ENCODE data around the gene KAT7.

The KAT7 gene

DNA sequence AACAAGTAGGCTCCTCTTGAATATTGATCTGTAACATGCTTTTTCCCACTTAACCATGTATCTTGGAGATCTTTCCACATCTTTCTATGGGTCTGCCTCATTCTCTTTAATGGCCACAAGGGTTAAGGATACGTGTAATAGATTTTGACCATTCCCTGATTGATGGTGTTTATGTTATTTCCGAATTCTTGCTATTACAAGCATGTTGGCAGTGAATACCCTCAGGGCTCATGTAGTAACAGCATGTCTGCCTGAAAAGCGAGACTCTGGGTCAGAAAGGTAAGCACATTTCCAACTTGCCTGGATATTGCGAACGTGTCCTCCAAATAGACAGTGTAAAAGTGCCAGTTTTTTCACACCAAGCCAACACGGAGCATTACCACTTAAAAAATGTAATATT is 54.4 kb downstream of the KAT7 start:
- no peak for DNase-seq (ENCODE audit: low read depth)

DNA sequence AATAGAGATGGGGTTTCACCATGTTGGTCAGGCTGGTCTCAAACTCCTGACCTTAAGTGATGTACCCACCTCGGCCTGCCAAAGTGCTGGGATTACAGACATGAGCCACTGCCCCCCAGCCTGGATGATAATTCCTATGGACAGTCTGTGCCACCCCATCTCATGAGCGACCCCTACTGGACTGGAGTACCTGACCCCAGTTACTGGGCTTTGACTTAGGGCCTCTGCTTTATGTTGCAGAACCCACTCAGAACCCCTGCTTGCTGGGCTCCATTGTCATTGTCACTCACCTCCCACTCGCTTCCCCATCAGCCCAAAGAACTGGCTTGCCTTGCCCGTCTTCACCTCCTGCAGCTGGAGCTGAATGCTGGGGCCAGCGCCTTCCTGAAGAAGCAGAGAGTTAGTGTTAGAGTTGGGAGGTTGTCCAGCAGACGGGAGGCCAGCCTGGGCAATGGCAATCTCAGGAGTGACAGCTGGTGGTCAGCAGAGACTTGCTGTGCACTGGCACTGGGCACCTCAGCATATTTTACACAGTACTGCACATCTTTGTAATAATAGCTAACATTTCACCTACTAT is 55.4 kb downstream of the KAT7 start:
- DNase-seq (ENCODE audit: low read depth) = no peak

DNA sequence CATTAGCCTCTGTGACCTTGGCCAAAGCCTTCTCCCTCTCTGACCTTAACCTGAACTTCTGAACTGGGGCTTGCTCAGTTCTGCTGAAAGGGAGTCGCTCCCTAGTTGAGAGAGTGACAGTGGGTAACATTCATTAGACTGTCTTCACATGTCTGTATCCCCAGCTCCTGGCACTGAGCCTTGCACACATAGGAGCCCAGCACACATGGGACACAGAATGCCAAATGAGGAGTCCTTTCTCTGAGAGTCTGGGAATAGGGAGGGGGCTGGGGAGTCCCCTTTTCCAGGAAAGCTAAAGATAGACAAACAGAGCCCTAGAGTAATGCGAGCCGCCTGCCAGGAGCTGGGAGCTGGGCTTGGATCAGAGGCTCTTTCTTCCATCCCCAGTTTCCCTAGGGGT is 56.8 kb downstream of the KAT7 start:
- no peak for DNase-seq (ENCODE audit: low read depth)

- no peak for DNase-seq (ENCODE audit: low read depth)
These were observed 58.6 kb downstream of the KAT7 start for GRCh38 chr17:49846938-49847712.

DNA sequence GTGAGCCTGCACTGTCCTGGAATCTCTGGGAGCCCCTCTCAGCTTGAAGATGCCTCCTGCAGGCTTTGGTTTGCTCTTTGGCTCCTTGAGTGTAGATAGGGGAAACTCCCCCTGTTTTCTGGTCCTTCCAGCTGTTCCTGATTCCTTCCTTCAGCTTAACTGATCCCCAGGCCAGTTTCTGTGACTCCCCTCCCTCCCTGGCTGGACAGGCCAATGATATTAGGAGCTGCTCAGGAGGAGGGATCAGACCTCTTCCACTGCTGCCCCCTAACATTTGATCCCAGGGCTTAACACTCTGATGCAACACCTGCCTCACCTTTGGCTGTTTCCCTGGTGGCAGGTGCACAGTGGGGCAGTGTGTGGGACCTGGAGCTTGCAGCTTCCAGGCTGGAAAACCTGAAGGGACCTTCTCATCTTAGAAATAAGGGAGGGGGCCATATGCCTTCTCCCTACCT is 59.6 kb downstream of the KAT7 start, which contains the start of gene TAC4:
Gene TAC4, minus strand, starts transcription at position 51 of the 455 bp plus-strand sequence. CDS start 52 bp downstream, outside the sequence.
- no peak for DNase-seq (ENCODE audit: low read depth)

GRCh38 chr17:49848739-49849138 is 60.3 kb downstream of the KAT7 start:
- DNase-seq (ENCODE audit: low read depth) = no peak

- DNase-seq (ENCODE audit: low read depth) = no peak
These were observed 61.7 kb downstream of the KAT7 start for GRCh38 chr17:49850218-49850610.

GRCh38 chr17:49850772-49851386 is 62.4 kb downstream of the KAT7 start:
- no peak for DNase-seq (ENCODE audit: low read depth)

DNA sequence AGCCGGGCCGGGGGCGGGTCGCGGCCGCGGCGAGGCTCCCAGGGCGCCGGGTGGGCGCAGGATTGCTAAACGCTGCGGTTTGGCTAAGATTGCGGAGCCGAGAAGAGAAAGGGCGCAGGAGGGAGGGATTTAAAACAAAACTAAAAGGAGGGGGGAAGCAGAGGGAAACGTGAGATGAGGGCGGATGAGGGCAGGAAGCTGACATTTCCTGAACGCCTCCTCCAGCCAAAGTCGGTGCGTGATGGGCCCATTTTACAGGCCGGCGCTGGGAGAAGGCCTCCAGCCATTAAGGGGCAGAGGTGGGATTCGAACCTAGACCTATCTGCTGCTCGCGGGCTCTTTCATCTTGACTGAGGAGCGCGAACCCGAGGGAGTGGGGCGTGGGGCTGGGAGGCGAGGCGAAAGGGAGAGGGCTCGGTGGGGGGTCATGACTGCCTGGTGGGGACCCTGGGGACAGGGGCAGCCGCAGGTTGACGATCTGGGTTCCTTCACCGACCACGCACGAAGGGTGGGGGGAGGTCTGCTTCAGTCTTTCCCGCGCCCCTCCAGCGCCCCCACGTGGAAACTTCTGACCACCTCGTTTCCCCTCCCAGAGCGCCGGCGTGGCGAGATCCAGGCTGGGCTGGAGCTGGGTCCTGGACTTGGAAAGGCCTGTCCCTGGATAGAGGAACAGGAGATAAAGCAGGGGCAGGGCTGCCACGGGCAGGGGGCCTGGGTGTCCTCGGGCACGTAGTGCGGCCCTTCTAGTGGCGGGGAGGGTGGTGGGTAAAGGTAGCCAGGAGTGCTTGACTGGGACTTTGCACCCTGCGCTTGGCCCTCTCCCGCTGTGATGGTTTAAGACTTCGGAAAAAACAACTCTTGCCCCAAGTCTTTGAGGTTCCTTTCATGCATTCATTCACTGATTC is 63.2 kb downstream of the KAT7 start:
- peak; percentile 62 for DNase-seq (ENCODE audit: low read depth)

- DNase-seq (ENCODE audit: low read depth) = no peak
These were observed 65.1 kb downstream of the KAT7 start for GRCh38 chr17:49853470-49854015.

DNA sequence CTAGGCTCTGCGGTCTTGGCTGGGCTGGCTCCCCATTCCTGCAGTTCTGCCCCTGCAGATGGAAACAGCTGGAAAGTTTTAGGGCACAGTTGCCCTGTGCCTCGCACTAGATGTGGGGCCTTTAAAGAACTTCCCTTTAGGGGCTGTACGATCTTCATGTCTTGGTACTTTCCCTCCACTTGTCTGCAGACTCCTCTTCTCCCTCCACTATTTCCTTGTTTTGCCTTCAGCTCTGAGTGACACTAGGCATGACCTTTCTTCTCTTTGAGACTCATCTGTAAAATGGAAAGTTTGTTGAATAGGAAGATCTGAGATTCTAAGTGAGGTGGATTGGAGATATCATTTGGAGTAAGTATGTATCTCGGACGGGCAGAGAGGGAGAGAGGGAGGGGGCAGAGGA is 65.6 kb downstream of the KAT7 start:
- no peak for DNase-seq (ENCODE audit: low read depth)

DNA sequence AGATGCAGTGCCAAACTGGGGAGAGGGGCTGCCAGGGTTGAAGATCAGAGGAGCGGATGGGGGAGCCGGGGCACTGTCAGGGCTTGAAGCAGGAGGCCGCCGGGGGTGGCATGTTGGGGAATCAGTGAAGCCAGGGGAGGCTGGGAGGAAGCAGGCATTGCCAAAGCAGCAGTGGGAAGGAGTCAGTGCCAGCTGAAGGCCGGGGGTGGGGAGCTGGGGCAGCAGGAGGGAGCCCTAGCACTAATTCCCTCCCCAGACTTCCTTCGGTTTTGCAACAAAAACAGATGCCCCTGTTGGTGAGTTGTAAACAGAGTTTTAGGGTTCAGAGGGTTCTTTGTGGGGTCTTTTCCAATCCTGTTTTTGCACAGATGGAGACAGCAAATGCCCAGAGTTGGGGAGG is 70.3 kb downstream of the KAT7 start:
- no peak for DNase-seq (ENCODE audit: low read depth)

- DNase-seq (ENCODE audit: low read depth) = no peak
These were observed 71.8 kb downstream of the KAT7 start for GRCh38 chr17:49859991-49860953.

GRCh38 chr17:49861150-49861884 is 72.8 kb downstream of the KAT7 start:
- peak; percentile 29 for DNase-seq (ENCODE audit: low read depth)

DNA sequence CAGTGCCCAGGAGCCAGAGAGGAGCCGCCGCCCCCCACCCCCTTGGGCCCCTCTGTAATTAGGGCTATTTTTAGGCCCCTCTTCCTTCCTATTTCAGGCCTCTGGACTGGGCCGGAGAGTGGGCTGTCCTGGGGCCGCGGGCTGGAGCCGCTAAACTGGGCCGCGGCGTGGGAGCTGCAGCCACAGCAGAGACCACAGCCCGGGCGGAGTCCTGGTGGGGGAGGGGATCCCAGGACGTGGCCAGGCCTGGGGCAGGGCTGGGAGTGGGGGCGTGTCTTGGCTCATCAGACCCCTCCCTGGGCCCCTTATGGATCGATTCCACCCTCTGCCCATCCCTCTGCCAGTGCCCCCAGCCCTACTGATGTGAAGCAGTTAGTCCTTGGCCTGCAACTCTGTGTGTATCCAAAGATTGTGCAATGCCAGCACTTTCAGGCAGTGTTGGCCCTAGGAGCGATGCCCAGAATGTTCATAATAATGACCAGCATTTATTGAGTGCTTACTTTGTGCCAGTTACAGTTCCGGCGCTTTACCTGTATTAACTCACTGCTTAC is 74.4 kb downstream of the KAT7 start:
- no peak for DNase-seq (ENCODE audit: low read depth)

DNA sequence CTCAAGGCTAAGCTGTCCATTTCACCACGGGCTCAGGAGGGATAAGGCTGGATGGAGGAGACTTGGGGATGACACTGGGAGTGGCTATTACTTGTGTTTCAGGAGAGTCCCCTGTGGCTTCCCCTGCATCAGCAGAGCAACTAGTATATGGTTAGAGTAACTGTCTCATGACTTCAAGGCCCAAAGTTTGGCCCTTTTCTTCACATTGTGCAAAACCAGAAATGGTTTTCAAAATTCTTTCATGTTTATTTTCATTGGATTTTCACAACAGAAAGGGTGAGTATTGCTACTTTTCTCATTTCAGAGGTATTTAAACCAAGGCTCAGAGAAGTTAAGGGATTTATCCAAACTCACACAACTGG is 77.5 kb downstream of the KAT7 start:
- DNase-seq (ENCODE audit: low read depth) = no peak

DNA sequence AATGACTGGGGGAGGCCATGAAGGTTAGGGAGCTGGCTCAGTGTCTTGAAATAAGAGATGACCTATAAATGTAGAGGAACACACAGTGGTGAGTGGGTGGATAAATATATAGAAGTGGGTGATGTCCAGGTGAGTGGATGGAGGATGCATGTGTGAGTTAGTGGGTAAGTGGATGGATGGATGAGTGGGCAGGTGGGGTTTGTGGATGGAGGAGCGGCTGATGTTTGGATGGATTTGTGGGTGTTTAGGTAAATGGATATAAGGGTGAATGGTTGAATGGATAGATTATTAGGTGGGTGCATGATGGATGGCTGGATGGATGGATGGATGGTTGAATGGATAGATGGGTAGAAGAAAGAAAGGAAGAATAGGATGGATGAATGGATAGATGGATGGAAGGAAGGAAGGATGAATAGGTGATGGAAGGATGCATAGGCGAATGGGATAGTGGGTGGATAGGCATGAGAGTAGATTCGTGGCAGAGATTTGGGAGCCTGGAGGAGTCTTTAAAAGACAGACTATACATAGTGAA is 78.5 kb downstream of the KAT7 start:
- no peak for DNase-seq (ENCODE audit: low read depth)

DNA sequence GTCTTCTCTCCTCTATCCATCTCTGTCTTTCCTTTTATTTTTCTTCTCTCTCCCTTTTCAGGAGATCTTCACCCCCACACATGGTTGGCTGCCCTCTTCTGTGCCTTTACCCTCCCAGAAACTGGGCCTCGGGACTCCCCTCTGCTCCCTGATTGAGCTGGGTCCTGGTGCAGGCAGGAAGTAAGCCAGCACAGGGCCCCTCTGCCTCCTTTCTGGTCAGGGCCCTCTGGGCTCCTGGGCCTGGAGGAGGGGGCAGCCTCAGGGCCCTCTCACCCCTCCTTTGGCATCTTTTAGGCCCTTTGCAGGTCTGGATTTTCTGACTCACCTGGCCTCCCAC is 80.5 kb downstream of the KAT7 start:
- no peak for DNase-seq (ENCODE audit: low read depth)

DNA sequence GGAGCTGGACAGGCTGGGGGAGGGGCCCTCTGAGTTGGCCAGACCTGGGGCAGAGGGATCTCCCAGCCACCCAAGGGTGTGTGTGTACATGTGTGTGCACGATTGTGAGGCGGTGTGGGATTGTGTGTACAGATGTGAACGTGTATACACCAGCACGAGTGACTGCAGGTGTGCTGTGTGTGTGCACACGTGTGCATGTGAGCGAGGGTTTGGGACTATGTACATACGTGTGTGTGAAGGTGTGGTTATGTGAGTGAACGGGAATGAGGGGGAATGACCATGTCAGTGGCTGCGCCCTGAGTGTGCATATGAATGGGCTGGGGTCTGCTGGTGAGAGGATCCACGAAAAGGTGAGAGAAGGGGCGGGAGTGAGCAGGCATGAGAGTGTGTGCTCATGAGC is 81.8 kb downstream of the KAT7 start:
- DNase-seq (ENCODE audit: low read depth) = no peak

- no peak for DNase-seq (ENCODE audit: low read depth)
These were observed 82.7 kb downstream of the KAT7 start for GRCh38 chr17:49871211-49871610.
